Activated naive CD4-positive, alpha-beta T cell treated with anti-CD3 and anti-CD28 coated beads, Interleukin-2, amount 50 U/mL, for 24 hours (primary cell): ENCODE measurements around the gene CLIC5.

Source experiments
- H3K27ac Mint-ChIP-seq: one replicate; pipeline ENCODE4 v1.8.0; 2021; ENCODE audit warnings: mild to moderate bottlenecking, mixed read lengths
- H3K27me3 Mint-ChIP-seq: one replicate; pipeline ENCODE4 v1.8.0; 2021; ENCODE audit warnings: mixed read lengths
- H3K36me3 Mint-ChIP-seq: one replicate; pipeline ENCODE4 v1.8.0; 2021; ENCODE audit warnings: mixed read lengths
- H3K4me1 Mint-ChIP-seq: one replicate; pipeline ENCODE4 v1.8.0; 2021; ENCODE audit warnings: mixed read lengths
- H3K4me3 Mint-ChIP-seq: one replicate; pipeline ENCODE4 v1.8.0; 2021; ENCODE audit warnings: mild to moderate bottlenecking, mixed read lengths
- H3K9me3 Mint-ChIP-seq: one replicate; pipeline ENCODE4 v1.8.0; 2021; ENCODE audit warnings: mixed read lengths

The CLIC5 gene

GRCh38 chr6:45917439-45917838, 98.2 kb downstream of the CLIC5 start:
- Mint-ChIP-seq H3K4me3 (no peak overlapping the region), H3K27me3 (no peaks in the 10 kb centered on the region), H3K4me1 (peaks cover under 1% of the 10 kb centered on the region), H3K36me3 (peaks cover 4% of the 10 kb centered on the region), H3K9me3 (no peaks in the 10 kb centered on the region), H3K27ac (no peak overlapping the region)

GRCh38 chr6:45916692-45917091, 99.0 kb downstream of the CLIC5 start:
- H3K27me3 Mint-ChIP-seq: no peaks in the 10 kb centered on the region
- no peaks in the 10 kb centered on the region for H3K4me1 Mint-ChIP-seq
- no peak overlapping the region for H3K4me3 Mint-ChIP-seq
- peaks cover 5% of the 10 kb centered on the region for H3K36me3 Mint-ChIP-seq
- no peaks in the 10 kb centered on the region for H3K9me3 Mint-ChIP-seq
- no peak overlapping the region for H3K27ac Mint-ChIP-seq

- no peak overlapping the region for H3K27ac Mint-ChIP-seq
- H3K9me3 Mint-ChIP-seq: no peaks in the 10 kb centered on the region
- peaks cover 7% of the 10 kb centered on the region for H3K36me3 Mint-ChIP-seq
- no peaks in the 10 kb centered on the region for H3K4me1 Mint-ChIP-seq
- no peak overlapping the region for H3K4me3 Mint-ChIP-seq
- H3K27me3 Mint-ChIP-seq: no peaks in the 10 kb centered on the region
Measured at GRCh38 chr6:45915780-45916468, 99.7 kb downstream of the CLIC5 start.

GRCh38 chr6:45911691-45912090, 104.0 kb downstream of the CLIC5 start:
- no peaks in the 10 kb centered on the region for H3K4me1 Mint-ChIP-seq
- H3K4me3 Mint-ChIP-seq: no peak overlapping the region
- no peak overlapping the region for H3K27ac Mint-ChIP-seq
- H3K36me3 Mint-ChIP-seq: peaks cover 7% of the 10 kb centered on the region
- H3K9me3 Mint-ChIP-seq: no peaks in the 10 kb centered on the region
- H3K27me3 Mint-ChIP-seq: no peaks in the 10 kb centered on the region

GRCh38 chr6:45903959-45904358, 111.7 kb downstream of the CLIC5 start:
- peaks cover 2% of the 10 kb centered on the region for H3K36me3 Mint-ChIP-seq
- no peaks in the 10 kb centered on the region for H3K4me1 Mint-ChIP-seq
- no peaks in the 10 kb centered on the region for H3K9me3 Mint-ChIP-seq
- H3K27me3 Mint-ChIP-seq: no peaks in the 10 kb centered on the region
- H3K27ac Mint-ChIP-seq: no peak overlapping the region
- no peak overlapping the region for H3K4me3 Mint-ChIP-seq

GRCh38 chr6:45902984-45903383, 112.7 kb downstream of the CLIC5 start:
- no peaks in the 10 kb centered on the region for H3K4me1 Mint-ChIP-seq
- no peak overlapping the region for H3K27ac Mint-ChIP-seq
- H3K9me3 Mint-ChIP-seq: no peaks in the 10 kb centered on the region
- no peaks in the 10 kb centered on the region for H3K27me3 Mint-ChIP-seq
- H3K4me3 Mint-ChIP-seq: no peak overlapping the region
- H3K36me3 Mint-ChIP-seq: peaks cover 2% of the 10 kb centered on the region

GRCh38 chr6:45901767-45902650, 113.7 kb downstream of the CLIC5 start:
- Mint-ChIP-seq H3K4me1 (no peaks in the 10 kb centered on the region), H3K27ac (no peak overlapping the region), H3K4me3 (no peak overlapping the region), H3K27me3 (no peaks in the 10 kb centered on the region), H3K9me3 (no peaks in the 10 kb centered on the region), H3K36me3 (peaks cover 2% of the 10 kb centered on the region)

- H3K4me1 Mint-ChIP-seq: no peaks in the 10 kb centered on the region
- no peaks in the 10 kb centered on the region for H3K9me3 Mint-ChIP-seq
- no peaks in the 10 kb centered on the region for H3K27me3 Mint-ChIP-seq
- no peak overlapping the region for H3K4me3 Mint-ChIP-seq
- H3K27ac Mint-ChIP-seq: no peak overlapping the region
- H3K36me3 Mint-ChIP-seq: peaks cover 2% of the 10 kb centered on the region
Measured at GRCh38 chr6:45900808-45901752, 114.6 kb downstream of the CLIC5 start.

GRCh38 chr6:45899683-45899946, 116.0 kb downstream of the CLIC5 start:
- H3K9me3 Mint-ChIP-seq: no peaks in the 10 kb centered on the region
- H3K27me3 Mint-ChIP-seq: no peaks in the 10 kb centered on the region
- no peak overlapping the region for H3K4me3 Mint-ChIP-seq
- H3K36me3 Mint-ChIP-seq: peaks cover 2% of the 10 kb centered on the region
- H3K27ac Mint-ChIP-seq: no peak overlapping the region
- H3K4me1 Mint-ChIP-seq: no peaks in the 10 kb centered on the region

GRCh38 chr6:45898941-45899682, 116.5 kb downstream of the CLIC5 start:
- Mint-ChIP-seq H3K4me3 (no peak overlapping the region), H3K36me3 (peaks cover 2% of the 10 kb centered on the region), H3K27ac (no peak overlapping the region), H3K9me3 (no peaks in the 10 kb centered on the region), H3K4me1 (no peaks in the 10 kb centered on the region), H3K27me3 (no peaks in the 10 kb centered on the region)

GRCh38 chr6:45896783-45897441, 118.7 kb downstream of the CLIC5 start:
- Mint-ChIP-seq H3K27ac (no peak overlapping the region), H3K36me3 (peaks cover 2% of the 10 kb centered on the region), H3K4me3 (no peak overlapping the region), H3K27me3 (no peaks in the 10 kb centered on the region), H3K9me3 (no peaks in the 10 kb centered on the region), H3K4me1 (no peaks in the 10 kb centered on the region)

GRCh38 chr6:45895569-45895968, 120.1 kb downstream of the CLIC5 start:
- Mint-ChIP-seq H3K4me3 (no peak overlapping the region), H3K9me3 (no peaks in the 10 kb centered on the region), H3K36me3 (no peaks in the 10 kb centered on the region), H3K27me3 (no peaks in the 10 kb centered on the region), H3K4me1 (no peaks in the 10 kb centered on the region), H3K27ac (no peak overlapping the region)

- Mint-ChIP-seq H3K4me3 (no peak overlapping the region), H3K36me3 (no peaks in the 10 kb centered on the region), H3K4me1 (no peaks in the 10 kb centered on the region), H3K9me3 (no peaks in the 10 kb centered on the region), H3K27me3 (peaks cover under 1% of the 10 kb centered on the region), H3K27ac (no peak overlapping the region)
Measured at GRCh38 chr6:45892696-45893245, 122.9 kb downstream of the CLIC5 start.

GRCh38 chr6:45892196-45892595, 123.5 kb downstream of the CLIC5 start:
- Mint-ChIP-seq H3K27me3 (peaks cover 7% of the 10 kb centered on the region), H3K27ac (no peak overlapping the region), H3K9me3 (no peaks in the 10 kb centered on the region), H3K36me3 (no peaks in the 10 kb centered on the region), H3K4me1 (no peaks in the 10 kb centered on the region), H3K4me3 (no peak overlapping the region)
